Gastroesophageal sphincter (tissue), 3 donors: ENCODE data around the gene SLC25A10.

ENCODE experiments used
- CTCF ChIP-seq, 4 experiments: fragments of 200-600 bp in 2 of 4; fragments of 450-650 bp in 2 of 4; sonication (generic) in 1 of 4; IDR thresholded peaks; one replicate each; pipeline ENCODE4 v1.5.1; 2017 to 2019; ENCODE audit warnings: antibody characterized with exemption in 4 of 4, mild to moderate bottlenecking in 2 of 4, moderate library complexity in 2 of 4
- EP300 ChIP-seq: sonication (generic); formaldehyde crosslinking; IDR thresholded peaks from one replicate; pipeline ENCODE4 v1.6.1; 2017; ENCODE audit warnings: antibody characterized with exemption, mild to moderate bottlenecking

GRCh38 chr17:81738801-81739393, 26.8 kb downstream of the SLC25A10 start:
- no peak for TF ChIP-seq CTCF (IDR thresholded peaks at IDR 0.05)
- no peak for TF ChIP-seq EP300
